Stimulated activated CD8-positive, alpha-beta memory T cell treated with anti-CD3 and anti-CD28 coated beads, Interleukin-2, amount 100 ng/mL, for 48 hours (primary cell): ENCODE measurements around the gene NPFFR1.

Experiments used
- DNase-seq, 2 donors: peaks; one replicate each; pipeline ENCODE4 v3.0.0-alpha.2; 2020; ENCODE audit warnings: low read depth in 2 of 2

The NPFFR1 gene

DNA sequence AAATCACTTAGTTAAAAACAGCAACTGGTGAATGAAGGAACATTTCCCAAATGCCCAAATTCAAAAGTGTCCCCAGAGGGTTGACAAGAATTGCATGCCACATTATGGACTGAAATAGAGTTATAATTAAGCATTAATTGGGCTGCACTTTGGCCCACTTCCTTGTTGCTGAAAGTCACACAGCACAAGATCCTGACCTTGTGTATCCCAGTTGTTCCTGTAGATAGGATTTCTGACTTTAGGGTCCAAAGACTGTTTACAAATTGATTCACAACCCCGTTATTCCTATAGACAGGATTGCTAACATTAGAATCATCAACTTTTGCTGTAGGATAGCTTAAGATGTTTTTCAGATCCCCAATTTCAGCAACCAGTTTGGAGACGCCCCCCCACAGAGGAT is 31.5 kb upstream of the NPFFR1 start:
- no peak for DNase-seq

DNA sequence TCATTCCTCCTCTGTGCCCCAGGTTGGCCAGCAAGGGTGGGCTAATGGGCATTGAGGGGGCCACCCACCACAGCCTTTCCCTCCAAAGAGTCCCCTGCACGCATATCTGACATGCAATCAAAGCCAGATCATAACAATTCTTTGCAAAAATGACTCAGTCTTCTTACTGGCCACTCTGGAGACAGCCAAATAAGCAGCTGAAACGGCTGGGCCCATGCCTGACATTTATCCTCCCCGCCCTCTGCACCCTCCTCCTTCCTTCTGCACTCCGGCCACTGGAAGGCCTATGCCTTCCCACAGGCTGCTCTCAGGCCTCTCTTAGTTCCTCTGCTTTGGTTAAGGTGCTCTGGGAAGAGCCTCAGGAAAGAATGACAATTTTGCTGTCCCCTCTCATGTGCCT is 29.2 kb upstream of the NPFFR1 start:
- no peak for DNase-seq

DNA sequence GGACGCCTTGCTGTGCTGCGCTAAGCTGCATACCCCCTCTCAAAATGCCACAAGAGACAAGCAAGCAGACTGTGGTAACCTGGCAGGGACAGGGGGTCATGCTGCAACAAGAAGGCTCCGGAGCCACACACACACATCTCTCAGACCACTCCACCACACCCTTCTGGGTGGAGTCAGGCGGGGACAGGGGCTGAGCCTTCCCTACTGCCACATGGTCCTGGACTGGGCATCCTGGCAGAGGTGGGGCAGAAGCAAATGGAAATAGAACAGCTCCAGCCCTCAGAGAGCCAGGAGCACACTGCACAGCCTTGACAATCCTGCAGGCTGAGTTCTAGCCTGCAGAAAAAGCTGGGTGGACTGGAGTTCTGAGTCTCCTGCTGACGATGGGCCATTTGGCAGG is 28.4 kb upstream of the NPFFR1 start:
- DNase-seq: no peak

DNA sequence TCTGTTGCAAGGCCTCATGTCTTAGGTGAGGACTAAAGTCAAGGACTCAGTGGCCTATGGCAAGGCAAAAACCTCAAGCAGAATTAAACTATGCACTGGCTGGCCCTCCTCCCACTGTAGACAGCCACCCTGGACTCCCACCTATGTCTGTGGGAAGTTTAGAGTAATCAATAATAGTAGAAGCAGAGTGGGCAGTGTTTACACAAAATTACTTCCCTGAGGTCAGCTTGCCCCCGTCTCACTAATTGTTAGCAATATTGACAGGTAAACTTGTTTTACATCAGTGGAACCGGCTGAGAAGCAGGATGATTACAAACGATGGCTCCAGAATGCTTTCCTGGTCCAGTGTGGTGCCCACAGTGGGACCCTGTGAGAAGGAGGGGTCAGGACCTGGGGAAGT is 27.9 kb upstream of the NPFFR1 start:
- no peak for DNase-seq

DNA sequence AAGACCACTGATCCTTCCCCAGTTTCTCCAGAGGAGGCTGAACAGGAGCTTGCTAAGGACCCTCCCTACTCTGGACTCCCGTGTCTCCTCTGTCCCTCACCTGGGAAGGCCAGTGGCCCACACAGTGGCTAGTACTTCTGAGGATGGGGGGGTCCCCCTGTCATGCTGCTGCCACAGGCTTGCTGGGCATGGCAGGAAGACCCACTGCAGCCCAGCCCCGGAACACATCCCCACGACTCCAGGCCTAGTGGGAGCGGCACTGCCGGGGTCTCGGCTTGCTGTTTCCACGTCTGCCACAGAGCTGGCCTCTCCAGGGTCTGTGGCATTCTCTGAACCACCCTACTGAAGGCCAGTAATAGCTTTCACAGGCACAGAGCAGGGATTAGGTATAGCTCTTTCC is 25.9 kb upstream of the NPFFR1 start:
- DNase-seq: no peak

DNA sequence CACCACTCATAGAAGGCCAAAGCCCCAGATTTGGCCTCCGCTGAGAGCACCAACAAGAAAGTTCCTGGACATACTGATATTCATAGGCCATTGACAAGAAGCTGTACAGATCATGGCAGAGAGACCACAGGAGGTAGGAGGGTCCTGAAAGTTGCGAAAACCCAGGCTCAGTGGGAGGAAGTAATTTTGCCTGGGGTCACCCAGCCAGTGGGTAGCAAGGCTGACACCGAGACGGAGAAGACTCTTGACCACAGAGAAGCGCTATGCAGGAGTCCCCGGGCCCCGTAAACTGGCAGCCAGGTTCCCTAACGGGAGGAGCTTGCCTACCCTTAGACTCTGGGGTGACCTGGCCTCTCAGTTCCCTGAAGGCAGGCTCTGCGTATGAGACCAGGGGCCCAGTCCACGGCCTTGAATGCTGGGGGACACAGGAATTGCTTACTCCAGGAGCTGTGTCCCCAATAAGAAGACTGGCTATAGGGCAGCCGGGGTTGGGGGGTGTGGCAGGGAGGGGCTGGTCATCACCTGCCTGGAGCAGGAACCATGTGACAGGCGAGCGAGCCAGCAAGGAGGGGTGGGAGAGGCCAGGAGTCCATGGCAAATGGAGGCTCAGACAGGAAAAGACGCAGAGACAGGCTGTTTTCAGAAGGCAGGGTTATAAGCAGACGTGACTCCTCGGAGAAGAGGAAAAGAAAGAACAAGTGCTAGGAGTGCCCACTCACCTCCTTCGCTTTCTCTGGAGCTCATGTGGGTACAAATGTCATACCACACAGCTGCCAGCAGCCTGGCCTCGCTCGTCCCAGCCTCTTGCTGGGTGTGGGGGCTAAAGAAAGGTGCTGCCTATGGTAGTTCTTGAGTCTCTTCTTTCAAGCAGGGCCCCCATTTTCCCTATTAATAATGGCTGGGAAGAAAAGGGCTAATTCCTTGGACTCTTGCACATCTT is 24.6 kb upstream of the NPFFR1 start:
- no peak for DNase-seq

DNA sequence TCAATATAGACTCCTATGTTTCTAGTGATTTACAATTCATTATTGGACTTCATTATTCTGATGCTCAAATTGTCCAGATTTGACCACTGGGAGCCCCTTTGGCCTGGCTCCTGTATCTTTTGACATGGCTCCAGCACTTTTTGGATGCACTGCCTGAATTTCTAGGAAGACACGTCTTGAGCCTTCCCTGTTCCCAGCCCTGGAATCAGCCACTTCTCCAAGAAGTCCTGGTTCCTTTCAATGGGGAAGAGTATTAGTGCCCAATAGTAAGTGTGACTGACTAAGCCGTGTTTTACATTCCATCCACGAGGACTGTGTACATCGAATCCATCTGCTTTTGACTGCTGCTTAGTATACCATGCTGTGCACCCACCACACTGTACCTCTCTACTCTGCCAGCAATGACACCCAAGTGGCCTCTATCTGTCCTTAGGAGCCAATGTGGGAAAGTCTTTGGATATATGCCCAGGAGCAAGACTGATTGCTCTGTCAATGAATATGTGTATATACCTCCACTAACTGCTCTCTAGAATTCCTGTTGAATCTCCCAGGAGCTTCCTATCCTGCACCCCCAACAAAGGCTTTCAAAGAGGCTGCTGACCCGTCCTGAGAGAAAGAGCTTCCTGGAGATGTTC is 23.2 kb upstream of the NPFFR1 start:
- no peak for DNase-seq

DNA sequence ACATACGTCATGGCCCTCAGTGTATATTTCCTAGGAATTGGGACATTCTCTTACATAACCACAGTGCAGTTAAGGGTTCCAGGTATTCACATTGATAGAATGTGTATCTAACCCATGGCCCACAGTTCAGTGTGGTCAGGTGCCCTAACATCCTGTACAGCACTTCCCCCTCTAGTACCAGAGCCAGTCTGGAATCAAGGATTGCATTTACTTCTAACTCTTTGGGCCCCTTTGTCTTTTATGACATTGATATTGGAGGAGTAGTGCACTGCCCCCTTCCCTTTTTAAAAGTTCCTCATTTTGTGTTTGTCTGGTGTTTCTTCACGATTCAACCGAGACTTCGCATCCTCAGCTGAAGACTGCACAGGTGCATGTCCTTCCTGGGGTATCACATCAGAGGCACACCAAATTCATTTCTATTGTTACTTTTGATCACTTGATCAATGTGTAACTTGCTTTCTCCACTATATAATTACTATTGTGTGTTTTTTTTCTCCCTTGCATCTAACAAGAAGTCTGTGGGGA is 22.4 kb upstream of the NPFFR1 start:
- no peak for DNase-seq

DNA sequence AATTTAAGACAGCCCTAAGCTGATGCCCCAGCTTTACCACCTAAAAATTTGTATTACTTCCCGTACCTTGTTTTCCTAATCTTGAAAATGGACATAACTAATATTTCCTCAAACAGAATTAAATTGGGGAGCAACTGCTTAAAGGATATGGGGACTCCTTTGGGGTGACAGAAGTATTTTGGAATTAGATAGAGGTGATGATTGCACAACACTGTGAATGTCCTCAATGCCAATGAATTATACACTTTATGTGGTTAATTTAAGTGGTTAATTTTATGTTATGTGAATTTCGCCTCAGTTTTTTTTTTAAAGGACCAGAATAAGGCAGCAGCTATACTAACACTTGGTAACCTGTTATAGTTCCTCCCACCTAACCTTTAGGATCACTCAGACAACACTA is 19.9 kb upstream of the NPFFR1 start:
- DNase-seq: no peak

DNA sequence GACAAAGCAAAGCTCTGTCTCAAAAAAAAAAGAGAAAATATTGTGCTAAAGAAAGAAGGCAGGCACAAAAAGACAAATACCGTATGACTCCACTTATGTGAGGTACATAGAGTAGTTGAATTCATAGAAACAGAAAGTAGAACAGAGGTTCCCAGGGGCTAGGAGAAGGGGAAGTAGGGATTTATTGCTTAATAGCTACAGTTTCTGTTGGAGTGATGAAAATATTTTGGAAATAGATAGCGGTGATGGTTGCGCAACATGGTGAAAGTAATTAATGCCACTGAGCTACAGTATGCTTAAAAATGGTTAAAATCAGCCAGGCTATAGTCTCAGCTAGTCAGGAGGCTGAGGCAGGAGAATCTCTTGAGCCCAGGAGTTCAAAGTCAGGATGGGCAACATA is 18.5 kb upstream of the NPFFR1 start:
- DNase-seq: no peak

DNA sequence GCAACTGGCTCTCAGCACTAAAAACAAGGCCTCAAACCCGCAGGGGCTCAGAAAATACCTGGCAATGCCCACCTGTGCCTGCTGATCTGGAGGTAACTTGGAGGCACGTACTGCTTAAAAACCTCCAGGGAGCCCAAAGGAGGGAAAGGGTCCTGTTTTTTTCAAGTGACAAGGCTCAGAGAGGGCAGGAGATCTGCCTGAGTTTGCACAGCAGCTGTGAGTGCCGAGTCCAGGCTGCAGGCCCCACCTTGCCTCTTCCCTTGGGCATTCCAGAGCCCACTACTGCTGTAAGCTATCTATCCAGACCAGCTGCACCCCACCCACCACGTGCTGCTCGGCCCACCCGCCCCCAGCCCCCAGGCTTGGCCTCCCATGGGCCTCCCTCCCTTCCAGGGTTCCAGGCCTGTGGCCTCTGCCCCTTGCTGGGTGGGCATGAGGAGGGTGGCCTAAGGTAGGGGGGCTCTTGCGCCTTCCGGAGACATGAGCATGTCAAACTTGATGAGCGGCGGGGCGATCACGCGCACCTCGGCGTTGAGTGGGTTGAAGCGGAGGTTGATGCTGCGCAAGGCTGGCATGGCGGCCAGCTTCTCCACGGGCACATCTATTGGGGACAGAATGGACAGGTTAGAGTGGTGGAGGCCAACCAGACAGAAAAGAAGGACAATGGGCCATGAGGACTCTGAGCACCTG is 17.2 kb upstream of the NPFFR1 start:
- no peak for DNase-seq

DNA sequence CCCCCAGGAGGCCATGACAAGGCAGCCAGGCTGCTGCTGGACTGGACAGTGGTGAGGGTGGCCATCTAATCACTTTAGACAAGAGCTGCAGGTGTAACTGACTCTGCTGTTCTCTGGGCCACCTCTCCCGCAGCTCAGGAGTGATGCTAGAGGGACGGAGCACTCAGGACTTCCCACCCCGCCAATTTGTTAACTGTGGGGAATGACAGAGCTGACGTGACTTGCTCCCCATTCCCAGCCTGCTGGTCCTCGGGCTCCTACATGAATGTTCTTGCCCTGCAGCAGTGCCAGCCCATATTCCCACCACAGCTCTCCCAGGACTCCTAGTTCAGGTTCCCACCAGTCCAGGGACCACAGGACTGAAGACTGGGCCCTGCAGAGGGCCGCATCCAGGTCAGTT is 16.7 kb upstream of the NPFFR1 start:
- DNase-seq: no peak

DNA sequence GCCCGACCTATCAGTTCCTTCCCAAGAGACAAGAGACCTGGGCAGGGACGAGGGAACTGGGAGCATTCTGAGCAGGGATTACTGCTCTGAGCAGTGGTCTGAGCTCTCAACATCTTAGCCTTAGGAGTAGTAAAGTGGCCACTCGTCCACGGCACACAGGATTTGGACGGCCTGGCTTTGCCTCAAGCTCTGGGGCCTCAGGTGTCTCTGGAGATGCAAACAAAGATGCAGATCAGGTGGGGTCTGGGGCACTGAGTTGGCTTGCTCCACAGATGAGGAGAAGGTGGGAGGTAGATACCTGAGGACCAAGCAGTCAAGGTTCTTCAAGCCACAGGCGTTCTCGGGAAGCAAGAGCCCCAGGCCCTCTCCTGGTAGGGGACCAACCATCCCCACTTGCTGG is 16.1 kb upstream of the NPFFR1 start:
- no peak for DNase-seq

DNA sequence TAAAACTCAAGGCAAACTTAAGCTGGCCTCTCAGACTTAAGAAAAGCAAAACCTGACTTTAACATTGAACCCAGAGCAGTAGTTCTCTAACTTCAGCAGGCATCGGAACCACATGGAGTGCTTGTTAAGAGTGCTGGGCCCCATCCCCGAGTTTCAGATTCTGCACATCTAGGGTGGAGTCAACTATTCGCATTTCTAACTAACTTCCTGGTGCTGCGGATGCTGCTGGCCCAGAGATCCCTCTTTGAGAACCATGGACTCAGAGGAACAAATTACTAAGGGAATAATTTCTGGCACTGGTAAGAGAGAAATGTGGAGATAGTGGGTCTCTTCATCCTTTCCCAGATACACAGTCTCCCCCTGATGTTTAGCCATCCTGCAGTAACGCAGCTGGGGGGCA is 14.6 kb upstream of the NPFFR1 start:
- no peak for DNase-seq

DNA sequence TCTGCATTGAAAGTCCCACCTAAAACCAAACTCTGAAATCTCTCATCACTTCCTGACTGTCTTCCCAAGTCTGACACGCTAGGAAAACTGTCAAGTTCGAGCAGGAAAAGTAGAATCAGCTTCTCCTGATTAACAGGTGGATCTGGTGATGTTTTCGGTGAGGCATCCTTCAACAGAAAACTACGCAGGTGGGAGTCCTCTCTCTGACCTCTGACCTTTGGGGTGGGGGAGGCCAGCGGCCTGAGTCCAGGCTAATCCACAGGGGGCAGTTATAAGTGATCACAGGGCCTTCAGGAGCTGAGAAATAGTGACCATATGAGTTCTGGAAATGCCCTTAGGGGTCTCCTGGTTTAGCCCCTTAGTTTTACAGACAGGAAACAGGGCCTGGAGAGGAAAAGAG is 13.4 kb upstream of the NPFFR1 start:
- DNase-seq: no peak

DNA sequence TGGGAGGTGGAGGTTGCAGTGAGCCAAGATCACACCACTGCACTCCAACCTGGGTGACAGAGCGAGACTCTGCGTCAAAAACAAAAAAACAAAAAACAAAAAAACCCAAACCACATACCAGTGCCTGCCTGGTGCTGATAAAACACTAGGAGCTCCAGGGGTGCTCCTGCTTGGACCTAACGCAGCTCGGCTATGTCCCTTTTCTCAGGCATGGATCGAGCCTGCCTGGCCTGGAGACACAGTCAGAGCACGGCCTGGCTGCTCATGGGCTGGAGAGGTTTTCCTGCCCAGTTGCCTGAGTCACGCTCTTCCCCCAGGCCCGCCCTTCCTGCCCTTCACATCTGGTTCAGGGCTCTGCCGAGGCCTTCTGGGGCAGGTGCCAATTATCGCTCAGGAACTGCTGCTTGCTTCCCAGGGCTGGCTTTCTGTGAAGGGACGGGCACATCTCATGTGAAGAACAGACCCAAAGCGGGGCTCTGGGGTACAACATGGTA is 12.6 kb upstream of the NPFFR1 start:
- DNase-seq: no peak

DNA sequence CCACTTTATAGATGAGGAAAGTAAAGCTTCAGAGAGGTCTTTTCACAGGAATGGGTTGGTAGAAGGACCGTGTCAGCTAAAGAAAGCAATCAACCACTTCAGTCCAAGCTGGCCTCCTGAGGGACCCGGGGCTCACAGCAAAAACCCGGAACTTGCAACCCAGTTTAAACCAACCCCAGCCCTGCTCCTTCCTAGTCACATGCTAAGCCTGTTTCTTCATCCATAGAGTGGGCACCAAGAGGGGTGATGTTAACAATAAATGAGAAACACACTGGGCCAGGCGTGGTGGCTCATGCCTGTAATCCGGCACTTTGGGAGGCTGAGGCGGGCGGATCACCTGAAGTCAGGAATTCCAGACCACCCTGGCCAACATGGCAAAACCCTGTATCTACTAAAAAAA is 12.1 kb upstream of the NPFFR1 start:
- no peak for DNase-seq

DNA sequence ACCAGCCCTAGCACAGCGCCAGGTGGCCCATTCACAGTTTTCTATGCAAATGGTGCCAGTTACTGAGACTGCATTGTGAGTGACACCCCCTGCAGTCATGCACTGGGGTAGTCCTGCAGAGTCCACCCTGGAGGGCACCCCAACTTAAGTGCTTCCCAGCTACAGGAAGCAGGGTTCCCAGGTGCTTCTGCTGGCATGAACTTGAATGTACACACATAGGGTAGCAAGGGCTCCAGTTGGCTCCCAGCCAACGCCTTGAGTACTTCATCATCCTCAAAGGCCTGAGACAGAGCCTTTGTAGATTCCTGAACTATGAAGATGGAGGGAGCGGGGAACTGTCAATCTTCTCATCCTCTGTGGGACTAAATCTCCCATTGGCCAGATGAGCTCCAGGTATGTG is 11.5 kb upstream of the NPFFR1 start:
- DNase-seq: no peak

DNA sequence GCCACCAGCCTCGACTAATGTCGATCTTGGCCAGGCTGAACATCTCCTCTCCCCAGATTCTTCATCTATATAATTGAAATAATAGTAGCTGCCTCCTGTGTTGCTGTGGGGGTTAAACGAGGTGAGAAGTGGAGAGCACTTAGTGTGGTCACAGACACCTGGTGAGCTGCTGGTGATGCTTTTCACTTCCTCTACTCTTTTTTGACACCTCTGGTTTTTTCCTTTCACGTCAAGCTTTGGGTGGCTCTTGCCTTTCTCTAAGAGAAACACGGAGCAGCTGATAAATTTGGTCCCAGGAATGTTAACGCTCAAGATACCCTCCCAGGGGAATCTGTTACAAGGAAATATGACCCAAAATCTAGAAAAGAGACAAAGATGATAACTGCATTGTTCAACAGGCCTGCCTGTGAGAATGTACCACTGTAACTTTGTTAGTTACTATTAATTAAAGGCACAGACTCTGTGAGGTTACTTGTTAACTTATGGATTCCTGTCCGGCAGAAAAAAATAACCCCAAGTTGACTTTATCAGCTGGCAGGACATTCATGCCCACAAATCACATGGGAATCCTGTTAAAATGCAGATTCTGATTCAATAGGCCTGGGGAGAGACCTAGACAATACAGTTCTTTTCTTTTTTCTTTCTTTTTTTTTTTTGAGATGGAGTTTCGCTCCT is 9.5 kb upstream of the NPFFR1 start:
- no peak for DNase-seq

DNA sequence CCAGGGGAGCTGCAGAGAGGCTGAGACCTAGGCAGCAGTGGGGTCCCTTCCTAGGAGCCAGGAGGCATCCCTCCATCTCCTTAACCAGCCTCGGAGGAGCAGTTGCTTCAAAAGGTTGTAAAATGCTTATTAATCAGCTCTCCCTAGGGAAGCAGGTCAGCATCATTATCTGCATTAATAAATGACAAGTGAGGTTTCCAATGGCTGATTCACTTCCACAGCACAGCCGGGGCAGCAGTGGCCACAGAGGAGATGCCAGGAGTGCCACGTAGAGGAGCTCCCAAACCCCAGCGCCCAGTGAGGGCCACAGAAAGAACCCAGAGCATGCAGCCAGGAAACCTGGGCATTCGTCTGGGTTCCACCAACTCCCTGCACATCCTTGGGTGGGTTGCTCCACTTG is 8.2 kb upstream of the NPFFR1 start:
- DNase-seq: no peak

DNA sequence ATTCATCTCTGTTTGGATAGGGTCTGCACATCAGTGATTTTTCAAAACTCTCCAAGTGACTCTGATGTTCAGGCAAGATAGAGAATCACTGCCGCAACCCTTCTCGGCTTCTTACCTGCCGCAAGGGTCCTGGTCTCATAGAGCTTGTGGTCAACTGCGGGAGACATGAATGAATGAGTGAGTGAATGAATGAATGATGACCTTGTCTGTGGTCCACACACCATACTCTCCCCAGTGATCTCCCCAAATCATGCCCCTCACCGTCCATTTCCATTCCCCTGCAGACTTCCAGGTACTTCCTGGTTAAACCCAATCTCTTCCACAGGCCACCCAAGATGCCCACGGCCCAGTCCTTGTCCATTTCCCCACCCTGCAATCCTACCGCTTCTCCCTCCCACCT is 5.9 kb upstream of the NPFFR1 start:
- no peak for DNase-seq

DNA sequence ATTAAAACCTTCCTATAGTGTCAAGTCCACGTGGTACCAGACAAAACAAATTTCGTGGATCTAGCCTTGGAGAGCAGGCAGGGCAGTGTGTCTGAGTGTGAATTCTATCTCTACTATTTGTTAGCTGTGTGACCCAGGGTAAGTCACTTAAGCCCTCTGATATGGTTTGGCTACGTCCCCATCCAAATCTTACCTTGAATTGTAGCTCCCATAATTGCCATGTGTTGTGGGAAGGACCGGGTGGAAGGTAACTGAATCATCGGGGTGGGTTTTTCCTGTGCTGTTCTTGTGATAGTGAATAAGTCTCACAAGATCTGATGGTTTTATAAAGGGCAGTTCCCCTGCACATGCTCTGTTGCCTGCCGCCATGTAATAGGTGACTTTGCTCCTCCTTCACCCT is 2.8 kb upstream of the NPFFR1 start:
- no peak for DNase-seq
